Psoas muscle (tissue), 8 donors: ENCODE measurements around the gene TNIP1. TPM values are rescaled to one million over a fixed set of nuclear protein-coding genes. Genes with fewer than 3 reads are reported as not detected.

Experiments used
- ATAC-seq, 4 donors: fragments of 200-7000 bp; cut with Tn5 transposase; one replicate each; pipeline ENCODE4 v1.9.1; 2020; ENCODE audit warnings: moderate library complexity in 3 of 4, mild to moderate bottlenecking in 2 of 4
- DNase-seq, 2 donors: peaks; one replicate each; pipeline ENCODE4 v3.0.0-alpha.2; 2020
- H3K27ac ChIP-seq: fragments of 200-600 bp; one replicate; pipeline ENCODE4 v1.8.0; 2022
- H3K27me3 ChIP-seq, 3 donors: fragments of 200-600 bp in 1 of 3; one replicate each; pipeline versions ENCODE4 v1.6.1 to v1.8.0; 2013 to 2022; ENCODE audit warnings: low read length in 2 of 3, mild to moderate bottlenecking in 2 of 3, moderate library complexity in 1 of 3; ENCODE audit not compliant: insufficient read depth in 3 of 3
- H3K36me3 ChIP-seq, 2 donors: fragments of 200-600 bp in 1 of 2; one replicate each; pipeline versions ENCODE4 v1.6.1 to v1.8.0; 2013 to 2022; ENCODE audit warnings: low read depth in 1 of 2, mild to moderate bottlenecking in 1 of 2, moderate library complexity in 1 of 2; ENCODE audit not compliant: insufficient read depth in 1 of 2
- H3K4me1 ChIP-seq: fragments of 200-600 bp; one replicate; pipeline ENCODE4 v1.8.0; 2022
- H3K4me3 ChIP-seq: fragments of 200-600 bp; one replicate; pipeline ENCODE4 v1.8.0; 2022; ENCODE audit warnings: mild to moderate bottlenecking
- H3K9me3 ChIP-seq: fragments of 200-600 bp; one replicate; pipeline ENCODE4 v1.8.0; 2022
- CTCF ChIP-seq: fragments of 200-600 bp; IDR thresholded peaks from one replicate; pipeline ENCODE4 v1.8.0; 2022; ENCODE audit warnings: antibody characterized with exemption
- WGBS, 3 donors: extraction: QIAGEN DNeasy Blood & Tissue Kit; methylation state at CpG; one replicate each; pipeline versions ENCODE4 v1.1.6 to v1.1.7; 2013; 5-methylcytosine and 5-hydroxymethylcytosine counted together
- intact Hi-C, 2 donors: fragments of 100-400 bp; cut with DNase I; formaldehyde crosslinking; loops; one replicate each; pipeline versions ENCODE4 v1.11.0 to v1.14.2; 2022
- polyA plus RNA-seq, 3 donors: library from polyadenylated mRNA; stranded (reverse); fragments of 200-250 nt; gene quantifications; one replicate each; pipeline ENCODE4 v1.2.3, GENCODE V29; 2013
- total RNA-seq, 4 donors: library from RNA; stranded (reverse); fragmentation: NEBNext Ultra II Directional in 2 of 4; extraction: Animal tissue kit (Norgen Biotek cat#: 25700) in 2 of 4; gene quantifications; one replicate each; pipeline versions ENCODE4 v1.2.1 to v1.2.4, GENCODE V29; 2021 to 2023
- donor health status: healthy with polysubstance abuse.
- donor health status: DM: no; HTN: no; CAD: no; lungs with moderate emphysema.
- donor health status: Bipolar disorder and iron deficiency.
- donor health status: healthy.
- donor health status: DM: yes; HTN: yes; CAD: no.
- donor health status: DM: no; HTN: no; CAD: no.
- donor health status: DM: no; HTN: no; CAD: no.
- donor health status: DM: yes; HTN: yes; CAD: no.

The TNIP1 gene
- total and polyA plus RNA-seq, 7 donors = 55.5 to 218 (median 141) TPM

GRCh38 chr5:151048526-151048925 lies 32.3 kb downstream of the TNIP1 start:
- no peak overlapping the region for H3K4me3 ChIP-seq
- peak in 1 of 2 donors; percentile 26 for DNase-seq

GRCh38 chr5:151047814-151048425 lies 32.9 kb downstream of the TNIP1 start:
- peak in 1 of 2 donors; percentile 68 for DNase-seq
- H3K4me3 ChIP-seq = no peak overlapping the region
- TF ChIP-seq CTCF = peak; percentile 80
- 57 to 75% (median 58%) methylated on average over 13 of the region's 13 CpGs for WGBS, 3 donors
- peaks cover 6 to 92% of the 10 kb centered on the region in 2 donors for H3K36me3 ChIP-seq
- peaks cover 10% of the 10 kb centered on the region for H3K4me1 ChIP-seq
- intact Hi-C loops = loop anchor here (2.0 kb wide), 1 partner anchor 45 kb away; no protein-coding TSS in a partner anchor
- H3K9me3 ChIP-seq = no peaks in the 10 kb centered on the region
- peak overlapping the region; percentile 31 for H3K27ac ChIP-seq
- H3K27me3 ChIP-seq = no peaks in the 10 kb centered on the region
- peak; percentile 70 to 84 (median 78) for ATAC-seq

More at GRCh38 chr5:151048526-151048925, 32.3 kb downstream of the TNIP1 start:
- Histone ChIP-seq H3K4me1 (peaks cover 10% of the 10 kb centered on the region), H3K27ac (no peak overlapping the region), H3K9me3 (no peaks in the 10 kb centered on the region), H3K36me3 (peaks cover 6 to 88% of the 10 kb centered on the region in 2 donors), H3K27me3 (no peaks in the 10 kb centered on the region)
- TF ChIP-seq CTCF = peak; percentile 25
- intact Hi-C loops = loop anchor here (2.0 kb wide), 1 partner anchor 46 kb away; no protein-coding TSS in a partner anchor
- WGBS, 3 donors = 66 to 75% (median 69%) methylated on average over 7 of the region's 7 CpGs
- peak in 1 of 4 donors; percentile 14 for ATAC-seq

GRCh38 chr5:151042453-151043093 lies 38.3 kb downstream of the TNIP1 start:
- DNase-seq (peak; percentile 48 to 72), ATAC-seq (peak; percentile 15 to 66 (median 51))
- peaks cover 3 to 87% of the 10 kb centered on the region in 2 donors for H3K36me3 ChIP-seq
- intact Hi-C loops = no loop called here
- no peaks in the 10 kb centered on the region for H3K27me3 ChIP-seq
- H3K9me3 ChIP-seq = no peaks in the 10 kb centered on the region
- peak overlapping the region; percentile 84 for H3K27ac ChIP-seq
- H3K4me1 ChIP-seq = peaks cover 47% of the 10 kb centered on the region
- no peak for TF ChIP-seq CTCF
- WGBS, 3 donors = 72 to 85% (median 77%) methylated on average over 12 of the region's 12 CpGs
- H3K4me3 ChIP-seq = no peak overlapping the region

- no peaks in the 10 kb centered on the region for H3K27me3 ChIP-seq
- no peak overlapping the region for H3K4me3 ChIP-seq
- peak overlapping the region; percentile 84 for H3K27ac ChIP-seq
- peaks cover 56% of the 10 kb centered on the region for H3K4me1 ChIP-seq
- WGBS, 3 donors = 58 to 79% (median 65%) methylated on average over 11 of the region's 11 CpGs
- intact Hi-C loops = no loop called here
- TF ChIP-seq CTCF = no peak
- no peak for ATAC-seq
- H3K9me3 ChIP-seq = no peaks in the 10 kb centered on the region
- H3K36me3 ChIP-seq = peaks cover 3 to 83% of the 10 kb centered on the region in 2 donors
- peak in 1 of 2 donors; percentile 45 for DNase-seq
Observed at GRCh38 chr5:151041577-151042268, 39.1 kb downstream of the TNIP1 start.
